Measurements from ENCODE around the gene PCNX2.

GRCh38 chr1:233042834-233043233, 252.7 kb downstream of the PCNX2 start:
- TF ChIP-seq CTCF (conservative IDR thresholded peaks at IDR 0.05; ENCODE audit: low read length) = no peak
- TF ChIP-seq EZH2phosphoT487 (IDR thresholded peaks at IDR 0.05; ENCODE audit: borderline replicate concordance) = no peak

Measured in Loucy (cell line).